Effector memory CD8-positive, alpha-beta T cell (primary cell): ENCODE results near the gene GABBR2.
"Not testable (repeated sequence)": the region's sequence is repeated elsewhere in the genome, so short reads cannot be mapped to it uniquely, and the experiment has no call there.

ENCODE experiments used
- ATAC-seq: fragments of 150-1000 bp; cut with Tn5 transposase; replicated peaks from 2 replicates; pipeline ENCODE4 v1.10.0; 2021; ENCODE audit warnings: mild to moderate bottlenecking, moderate library complexity
- DNase-seq, 3 experiments: peaks; one replicate each; pipeline ENCODE4 v3.0.0; 2021
- H3K27ac Mint-ChIP-seq, 2 donors: one replicate each; pipeline ENCODE4 v1.8.0; 2022; ENCODE audit warnings: mild to moderate bottlenecking in 2 of 2, mixed read lengths in 2 of 2, moderate library complexity in 2 of 2
- H3K27me3 Mint-ChIP-seq, 2 donors: one replicate each; pipeline ENCODE4 v1.8.0; 2022; ENCODE audit warnings: mixed read lengths in 2 of 2
- H3K36me3 Mint-ChIP-seq: one replicate; pipeline ENCODE4 v1.8.0; 2022; ENCODE audit warnings: mild to moderate bottlenecking, moderate library complexity, mixed read lengths; ENCODE audit not compliant: insufficient read depth
- H3K4me1 Mint-ChIP-seq, 2 donors: one replicate each; pipeline ENCODE4 v1.8.0; 2022; ENCODE audit warnings: low read depth in 2 of 2, mixed read lengths in 2 of 2
- H3K4me3 Mint-ChIP-seq, 2 donors: one replicate each; pipeline ENCODE4 v1.8.0; 2022; ENCODE audit warnings: mild to moderate bottlenecking in 2 of 2, mixed read lengths in 2 of 2, moderate library complexity in 2 of 2
- H3K9me3 Mint-ChIP-seq, 2 donors: one replicate each; pipeline ENCODE4 v1.8.0; 2022; ENCODE audit warnings: mixed read lengths in 2 of 2

Gene GABBR2

DNA sequence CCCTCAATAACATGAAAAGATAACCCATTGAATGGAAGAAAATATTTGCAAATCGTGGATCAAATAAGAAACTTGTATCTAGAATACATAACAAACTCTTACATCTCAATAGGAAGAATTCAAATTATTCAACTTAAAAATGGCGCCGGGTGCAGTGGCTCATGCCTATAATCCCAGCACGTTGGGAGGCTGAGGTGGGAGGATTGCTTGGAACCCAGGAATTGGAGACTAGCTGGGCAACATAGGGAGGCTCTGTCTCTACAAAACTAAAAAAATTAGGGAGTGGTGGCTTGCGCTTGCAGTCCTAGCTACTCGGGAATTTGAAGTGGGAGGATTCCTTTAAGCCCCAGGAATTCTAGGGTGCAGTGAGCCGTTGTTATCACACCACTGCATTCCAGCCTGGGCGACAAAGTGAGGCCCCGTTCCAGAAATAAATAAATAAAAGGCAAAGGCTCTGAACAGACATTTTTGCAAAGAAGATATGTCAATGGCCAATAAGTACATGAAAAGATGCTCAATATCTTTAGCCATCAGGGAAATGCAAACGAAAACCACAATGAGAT, 431.7 kb downstream of the GABBR2 start:
- Mint-ChIP-seq H3K36me3 (no peaks in the 10 kb centered on the region), H3K4me1 (no peaks in the 10 kb centered on the region), H3K27me3 (peaks cover 65 to 67% of the 10 kb centered on the region in 2 donors), H3K4me3 (no peak overlapping the region), H3K27ac (no peak overlapping the region), H3K9me3 (no peaks in the 10 kb centered on the region)
- no peak for DNase-seq
- no peak for ATAC-seq

DNA sequence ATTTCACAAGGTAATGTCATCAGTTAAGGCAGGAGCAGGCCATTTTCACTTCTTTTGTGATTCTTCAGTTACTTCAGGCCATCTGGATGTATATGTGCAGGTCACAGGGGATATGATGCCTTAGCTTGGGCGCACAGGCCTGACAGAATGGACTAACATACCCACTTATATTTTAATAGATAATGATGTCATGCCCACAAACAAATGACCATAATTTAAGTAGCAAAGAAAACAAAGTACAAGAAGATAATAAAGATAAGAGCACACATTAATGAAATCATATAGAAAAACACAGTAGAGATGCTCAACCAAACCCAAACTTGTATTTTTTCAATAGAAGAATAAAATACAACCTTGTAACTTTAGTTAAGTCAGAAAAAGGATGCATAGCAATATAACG, 433.6 kb downstream of the GABBR2 start:
- ATAC-seq (no peak), DNase-seq (no peak)
- Mint-ChIP-seq H3K9me3 (no peaks in the 10 kb centered on the region), H3K27ac (no peak overlapping the region), H3K27me3 (peaks cover 69 to 74% of the 10 kb centered on the region in 2 donors), H3K4me3 (no peak overlapping the region), H3K36me3 (no peaks in the 10 kb centered on the region), H3K4me1 (no peaks in the 10 kb centered on the region)

DNA sequence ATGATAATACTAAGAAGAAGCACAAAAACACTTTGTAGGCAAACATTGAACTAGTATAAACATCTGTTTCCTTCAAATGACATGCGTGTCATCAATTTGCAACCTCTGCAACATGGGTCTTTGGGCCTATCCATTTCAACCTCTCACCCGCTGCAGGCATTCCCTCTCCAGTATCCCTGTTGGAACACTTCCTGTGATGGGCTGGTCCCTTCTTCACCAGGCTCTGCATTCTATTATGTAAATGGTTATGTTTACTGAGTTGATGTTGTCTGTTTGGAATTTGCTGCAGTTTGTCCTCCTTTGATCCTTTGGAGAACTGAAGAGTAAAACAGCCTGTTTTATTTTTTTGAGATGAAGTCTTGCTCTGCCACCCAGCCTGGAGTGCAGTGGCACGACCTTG, 436.7 kb downstream of the GABBR2 start:
- Mint-ChIP-seq H3K27me3 (peaks cover 74 to 84% of the 10 kb centered on the region in 2 donors), H3K36me3 (no peaks in the 10 kb centered on the region), H3K27ac (no peak overlapping the region)

DNA sequence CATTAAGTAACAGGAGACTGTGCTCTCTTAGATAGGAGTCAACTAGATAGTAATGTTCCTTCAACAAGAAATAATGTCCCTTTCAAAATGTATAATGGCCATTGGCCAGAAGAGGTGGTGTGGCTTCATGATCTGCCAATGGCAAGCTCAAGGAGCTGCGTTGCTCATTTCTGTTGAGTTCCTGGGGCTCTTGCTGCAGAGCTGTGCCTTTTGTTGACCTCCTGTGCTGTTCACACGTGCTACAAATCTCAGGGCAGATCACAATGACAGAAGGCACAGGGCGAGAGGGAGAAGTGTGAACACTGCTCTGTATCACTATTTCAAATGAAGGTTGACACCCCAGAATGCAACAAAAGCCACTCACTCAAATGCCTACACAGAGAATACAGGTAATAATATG, 437.3 kb downstream of the GABBR2 start:
- no peaks in the 10 kb centered on the region for H3K4me1 Mint-ChIP-seq
- no peak overlapping the region for H3K27ac Mint-ChIP-seq
- ATAC-seq, result no peak
- DNase-seq, result no peak
- H3K4me3 Mint-ChIP-seq, result no peak overlapping the region
- H3K9me3 Mint-ChIP-seq, result no peaks in the 10 kb centered on the region
- H3K36me3 Mint-ChIP-seq, result no peaks in the 10 kb centered on the region
- H3K27me3 Mint-ChIP-seq, result peaks cover 68 to 84% of the 10 kb centered on the region in 2 donors

More for the DNA sequence above, 436.7 kb downstream of the GABBR2 start:
- no peak overlapping the region for H3K4me3 Mint-ChIP-seq
- no peaks in the 10 kb centered on the region for H3K9me3 Mint-ChIP-seq
- ATAC-seq (no peak), DNase-seq (no peak)
- no peaks in the 10 kb centered on the region for H3K4me1 Mint-ChIP-seq

DNA sequence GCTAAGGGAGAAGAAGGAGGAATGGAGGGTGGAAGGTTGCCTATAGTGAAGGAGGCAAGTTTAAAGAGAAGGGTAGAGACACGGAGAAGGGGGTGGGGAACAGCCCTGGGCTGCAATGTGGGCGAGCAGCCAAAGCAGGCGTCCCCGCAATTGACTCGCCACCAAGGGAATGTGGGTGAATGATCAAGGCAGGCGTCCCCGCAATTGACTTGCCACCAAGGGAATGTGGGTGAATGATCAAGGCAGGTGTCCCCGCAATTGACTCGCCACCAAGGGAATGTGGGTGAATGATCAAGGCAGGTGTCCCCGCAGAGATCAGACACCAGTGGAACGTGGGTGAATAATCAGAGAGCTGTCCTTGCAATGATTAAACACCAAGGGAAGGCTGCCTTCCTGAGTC, 438.5 kb downstream of the GABBR2 start:
- H3K4me3 Mint-ChIP-seq, H3K9me3 Mint-ChIP-seq, DNase-seq, H3K27ac Mint-ChIP-seq, ATAC-seq, H3K4me1 Mint-ChIP-seq, H3K36me3 Mint-ChIP-seq: not testable (repeated sequence)
- H3K27me3 Mint-ChIP-seq, result peaks cover 64 to 80% of the 10 kb centered on the region in 2 donors

DNA sequence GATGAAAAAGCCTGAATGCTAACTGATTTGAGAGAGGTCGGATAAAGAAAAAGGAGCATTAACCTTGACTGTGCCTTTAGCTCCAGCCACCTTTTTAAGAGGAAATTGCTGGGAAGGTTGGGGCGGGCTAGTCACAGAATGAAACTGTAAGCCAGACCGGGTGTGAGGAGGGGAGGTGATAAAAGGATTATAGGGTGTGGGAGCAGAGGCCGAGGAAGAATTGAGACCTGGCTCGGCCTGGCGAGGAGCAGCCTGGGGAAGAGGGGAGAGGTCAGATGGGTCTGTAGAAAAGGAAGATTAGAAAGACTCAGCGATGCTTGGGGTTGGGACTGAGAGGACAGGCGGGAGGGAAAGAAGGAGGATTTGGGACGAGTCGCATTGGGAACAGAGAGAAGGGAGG, 439.1 kb downstream of the GABBR2 start:
- not testable (repeated sequence) for H3K4me3 Mint-ChIP-seq, H3K9me3 Mint-ChIP-seq, DNase-seq, H3K27ac Mint-ChIP-seq, ATAC-seq, H3K4me1 Mint-ChIP-seq, H3K36me3 Mint-ChIP-seq
- H3K27me3 Mint-ChIP-seq, result peaks cover 59 to 74% of the 10 kb centered on the region in 2 donors

DNA sequence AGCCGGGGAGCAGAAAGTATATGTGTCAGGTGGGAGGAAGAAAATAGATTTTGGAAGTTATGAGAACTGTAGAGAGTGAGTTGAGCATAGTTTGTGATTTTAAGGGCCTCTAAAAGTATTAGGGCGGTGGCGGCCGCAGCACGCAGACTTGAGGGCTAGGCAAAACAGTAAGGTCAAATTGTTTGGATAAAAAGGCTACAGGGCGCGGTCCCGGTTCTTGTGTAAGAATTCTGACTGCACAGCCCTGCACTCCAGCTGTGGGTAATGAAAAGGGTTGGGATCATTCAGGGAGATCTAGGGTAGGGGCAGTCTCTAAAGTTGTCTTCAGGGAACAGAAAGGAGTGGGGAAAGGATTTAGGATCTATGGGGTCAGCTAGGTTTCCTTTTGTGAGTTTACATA, 441.2 kb downstream of the GABBR2 start:
- DNase-seq, H3K9me3 Mint-ChIP-seq, ATAC-seq, H3K36me3 Mint-ChIP-seq, H3K4me3 Mint-ChIP-seq, H3K27ac Mint-ChIP-seq, H3K4me1 Mint-ChIP-seq: not testable (repeated sequence)
- peaks cover 44 to 53% of the 10 kb centered on the region in 2 donors for H3K27me3 Mint-ChIP-seq

DNA sequence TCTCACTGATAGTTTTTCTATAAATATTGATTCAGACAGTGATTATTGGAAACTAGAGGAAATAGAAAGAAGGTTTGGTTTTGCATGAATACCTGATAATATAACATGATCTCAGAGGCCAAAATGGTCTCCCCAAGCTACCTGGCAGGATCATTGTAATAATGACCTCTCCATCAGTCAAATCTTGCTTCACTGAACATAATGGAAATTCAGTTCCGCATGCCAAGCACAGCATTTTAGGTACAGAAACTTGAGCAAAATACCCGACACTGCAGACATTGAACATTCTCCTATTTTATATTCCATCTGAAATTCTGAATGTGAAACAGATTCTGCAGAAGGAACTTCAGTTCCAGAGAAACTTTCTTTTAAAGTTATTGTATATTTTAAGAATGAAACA, 444.2 kb downstream of the GABBR2 start:
- Mint-ChIP-seq H3K9me3 (no peaks in the 10 kb centered on the region), H3K36me3 (no peaks in the 10 kb centered on the region), H3K4me3 (no peak overlapping the region), H3K27me3 (peaks cover 20 to 28% of the 10 kb centered on the region in 2 donors), H3K27ac (no peak overlapping the region), H3K4me1 (no peaks in the 10 kb centered on the region)
- ATAC-seq (no peak), DNase-seq (no peak)

DNA sequence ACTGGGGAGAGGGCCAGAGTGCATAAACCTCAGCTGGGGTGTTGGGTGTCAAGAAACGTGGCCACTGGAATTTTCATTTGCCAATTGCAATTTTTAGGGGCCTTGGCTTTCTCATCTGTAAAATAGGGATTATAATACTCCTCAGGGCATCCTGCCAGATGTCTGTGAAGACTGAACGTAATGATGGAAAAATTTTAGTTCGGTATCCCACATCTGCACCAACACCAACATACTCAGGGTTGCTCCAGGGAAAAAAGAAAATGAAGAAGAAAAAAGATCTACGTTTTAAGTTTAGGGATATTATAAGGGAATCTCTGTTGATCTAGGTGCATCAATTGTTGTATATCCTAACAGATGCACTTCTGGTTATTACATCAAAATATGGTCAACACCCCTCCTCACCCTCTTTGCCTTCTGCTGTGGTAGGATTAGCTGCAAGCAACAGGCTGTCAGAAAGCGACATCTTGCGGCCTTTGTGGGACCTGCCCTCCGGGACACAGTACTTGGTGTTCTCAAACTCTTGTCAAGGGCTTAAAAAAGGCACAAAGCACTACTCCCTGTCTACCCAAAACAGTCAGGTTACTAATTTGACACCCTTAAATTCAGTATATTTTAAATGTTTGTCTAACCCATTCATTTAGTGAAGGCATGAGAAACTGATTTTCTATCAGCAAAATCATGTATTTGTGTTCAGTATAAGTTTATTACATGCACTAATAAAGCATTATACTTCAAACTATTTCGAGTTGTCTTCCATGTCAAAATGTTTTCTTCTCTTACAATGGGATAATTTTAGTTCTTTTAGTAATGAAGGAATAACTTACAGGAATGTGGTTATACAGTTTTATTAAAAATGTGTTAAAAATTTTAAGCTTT, 445.0 kb downstream of the GABBR2 start:
- Mint-ChIP-seq H3K4me1 (peaks cover 0 to 2% of the 10 kb centered on the region in 2 donors), H3K4me3 (no peak overlapping the region), H3K36me3 (no peaks in the 10 kb centered on the region), H3K27ac (no peak overlapping the region), H3K9me3 (no peaks in the 10 kb centered on the region), H3K27me3 (peaks cover 12 to 20% of the 10 kb centered on the region in 2 donors)
- peak; percentile 100 for ATAC-seq
- peak; percentile 77 to 84 (median 78) for DNase-seq

DNA sequence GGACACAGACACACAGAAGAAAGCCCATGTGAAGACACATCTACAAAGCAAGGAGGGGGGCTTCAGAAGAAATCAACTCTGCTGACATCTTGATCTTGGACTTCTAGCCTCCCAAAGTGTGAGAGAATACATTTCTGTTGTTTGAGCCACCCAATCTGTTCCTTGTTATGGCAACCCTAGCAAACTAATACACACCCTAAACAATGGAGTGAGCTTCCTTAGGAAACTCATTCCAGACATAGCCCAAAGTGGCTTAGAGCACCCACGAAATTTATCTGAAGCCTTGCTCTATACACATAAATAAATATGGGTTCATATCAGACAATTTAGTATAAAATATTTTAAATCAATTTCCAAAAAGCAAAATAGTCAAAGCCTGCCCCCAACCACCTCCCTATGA, 445.7 kb downstream of the GABBR2 start:
- H3K9me3 Mint-ChIP-seq, result no peaks in the 10 kb centered on the region
- peaks cover 5 to 13% of the 10 kb centered on the region in 2 donors for H3K27me3 Mint-ChIP-seq
- no peak overlapping the region for H3K27ac Mint-ChIP-seq
- ATAC-seq (no peak), DNase-seq (no peak)
- H3K4me3 Mint-ChIP-seq, result no peak overlapping the region
- no peaks in the 10 kb centered on the region for H3K36me3 Mint-ChIP-seq
- peaks cover 0 to 2% of the 10 kb centered on the region in 2 donors for H3K4me1 Mint-ChIP-seq

DNA sequence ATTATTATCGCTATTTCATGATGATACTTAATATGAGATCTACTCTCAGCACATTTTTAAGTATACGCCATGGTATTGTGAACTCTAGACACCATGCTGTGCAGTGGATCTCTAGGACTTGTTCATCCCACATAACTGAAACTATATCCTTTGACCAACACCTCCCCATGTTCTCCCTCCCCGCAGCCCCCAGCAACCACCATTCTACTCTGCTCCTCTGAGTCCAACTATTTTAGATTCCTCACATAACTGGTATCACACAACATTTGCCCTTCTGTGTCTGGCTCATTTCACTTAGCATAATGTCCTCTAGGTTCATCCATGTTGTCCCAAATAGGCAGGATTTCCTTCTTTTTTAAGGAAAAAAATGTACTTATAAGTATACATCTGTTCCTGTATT, 446.7 kb downstream of the GABBR2 start:
- Mint-ChIP-seq H3K27ac (no peak overlapping the region), H3K27me3 (peaks cover 0 to 3% of the 10 kb centered on the region in 2 donors), H3K9me3 (no peaks in the 10 kb centered on the region), H3K4me1 (peaks cover 0 to 2% of the 10 kb centered on the region in 2 donors), H3K4me3 (no peak overlapping the region), H3K36me3 (peaks cover 6% of the 10 kb centered on the region)
- DNase-seq, result no peak
- ATAC-seq, result no peak

DNA sequence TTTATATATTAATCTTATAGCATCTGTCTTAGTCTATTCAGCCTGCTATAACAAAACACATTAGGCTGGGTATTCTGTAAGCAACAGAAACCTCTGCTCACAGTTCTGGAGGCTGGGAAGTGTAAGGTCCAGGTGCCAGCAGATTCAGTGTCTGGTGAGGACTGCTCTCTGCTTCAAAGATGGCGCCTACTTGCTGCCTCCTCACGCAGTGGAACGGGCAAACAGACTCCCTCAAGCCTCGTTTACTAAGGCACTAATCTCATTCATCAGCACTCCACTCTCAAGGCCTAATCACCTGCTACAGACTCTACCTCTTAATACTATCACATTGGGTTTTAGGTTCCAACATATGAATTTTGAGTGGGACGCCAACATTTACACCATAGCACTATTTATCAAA, 448.1 kb downstream of the GABBR2 start:
- ATAC-seq, result no peak
- Mint-ChIP-seq H3K36me3 (peaks cover 16% of the 10 kb centered on the region), H3K4me1 (peaks cover 5 to 8% of the 10 kb centered on the region in 2 donors), H3K27ac (no peak overlapping the region), H3K4me3 (no peak overlapping the region), H3K27me3 (no peaks in the 10 kb centered on the region), H3K9me3 (no peaks in the 10 kb centered on the region)
- no peak for DNase-seq

DNA sequence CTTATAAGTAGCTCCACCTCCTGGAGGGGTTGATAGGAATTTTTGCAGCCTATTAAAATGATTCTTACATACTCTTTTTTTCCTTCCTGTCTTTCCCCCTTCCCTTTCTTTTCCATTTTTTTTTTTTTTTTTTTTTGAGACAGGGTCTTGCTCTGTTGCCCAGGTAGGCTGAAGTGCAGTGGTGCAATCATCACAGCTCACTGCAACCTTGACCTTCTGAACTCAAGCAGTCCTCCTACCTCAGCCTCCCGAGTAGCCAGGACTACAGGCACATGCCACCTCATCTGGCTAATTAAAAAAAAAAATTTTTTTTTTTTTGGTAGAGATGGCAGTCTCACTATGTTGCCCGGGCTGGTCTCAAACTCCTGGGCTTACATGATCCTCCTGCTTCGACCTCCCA, 448.9 kb downstream of the GABBR2 start:
- Mint-ChIP-seq H3K4me1 (peaks cover 8 to 11% of the 10 kb centered on the region in 2 donors), H3K27ac (no peak overlapping the region), H3K4me3 (no peak overlapping the region)

DNA sequence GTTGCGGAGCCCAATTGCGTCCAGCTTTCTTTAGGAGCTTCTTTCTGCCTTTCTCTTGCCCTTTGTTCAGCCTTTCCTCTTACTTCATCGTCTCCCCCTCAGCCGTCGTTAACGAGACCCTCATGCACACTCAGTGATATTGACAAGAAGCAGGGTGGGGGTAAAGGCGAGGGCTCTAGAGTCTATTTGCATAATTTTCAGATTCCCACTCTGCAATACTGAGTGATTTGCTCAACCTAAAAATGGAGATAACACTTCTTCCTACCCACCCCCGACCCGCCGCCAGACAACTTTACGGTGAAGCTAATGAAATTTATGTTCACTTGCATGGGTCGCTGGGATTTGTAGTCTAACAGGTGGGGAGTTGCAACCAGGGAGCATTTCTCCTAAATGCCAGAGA, 452.0 kb downstream of the GABBR2 start:
- H3K9me3 Mint-ChIP-seq, result no peaks in the 10 kb centered on the region
- no peak for ATAC-seq
- peak overlapping the region; percentile 91 to 96 for H3K27ac Mint-ChIP-seq
- H3K4me1 Mint-ChIP-seq, result peaks cover 26% of the 10 kb centered on the region in 2 donors
- peaks cover 18% of the 10 kb centered on the region for H3K36me3 Mint-ChIP-seq
- no peaks in the 10 kb centered on the region for H3K27me3 Mint-ChIP-seq
- H3K4me3 Mint-ChIP-seq, result peak overlapping the region; percentile 93 to 97
- DNase-seq, result peak in 2 of 3 experiments; percentile 6 to 13

More for the DNA sequence above, 448.9 kb downstream of the GABBR2 start:
- no peak for DNase-seq
- ATAC-seq, result no peak
- H3K27me3 Mint-ChIP-seq, result no peaks in the 10 kb centered on the region
- no peaks in the 10 kb centered on the region for H3K9me3 Mint-ChIP-seq
- H3K36me3 Mint-ChIP-seq, result peaks cover 18% of the 10 kb centered on the region
